Measurements from ENCODE around the gene TLR8.
A peak's percentile ranks its signal among the peaks of the same experiment; 100 is the strongest.
"Not testable (repeated sequence)": the region's sequence is repeated elsewhere in the genome, so short reads cannot be mapped to it uniquely, and the experiment has no call there.

TLR8 gene

GRCh38 chrX:12899506-12899905 lies 6.9 kb upstream of the TLR8 start:
- DNase-seq = no peak

- no peak for DNase-seq
Observed at GRCh38 chrX:12901486-12901885, 4.9 kb upstream of the TLR8 start.

GRCh38 chrX:12903646-12904045 lies 2.8 kb upstream of the TLR8 start:
- DNase-seq = no peak

- DNase-seq = no peak
Observed at GRCh38 chrX:12910423-12911121, 4.2 kb downstream of the TLR8 start.

GRCh38 chrX:12911122-12911470 lies 4.7 kb downstream of the TLR8 start:
- no peak for DNase-seq

GRCh38 chrX:12912791-12913482 lies 6.5 kb downstream of the TLR8 start:
- DNase-seq = no peak

GRCh38 chrX:12917753-12918152 lies 11.3 kb downstream of the TLR8 start:
- no peak for DNase-seq

GRCh38 chrX:12919051-12919450 lies 12.6 kb downstream of the TLR8 start:
- no peak for DNase-seq

- DNase-seq = no peak
Observed at GRCh38 chrX:12919620-12920019, 13.2 kb downstream of the TLR8 start.

- DNase-seq = no peak
Observed at GRCh38 chrX:12920990-12921389, 14.6 kb downstream of the TLR8 start.

- no peak for DNase-seq
Observed at GRCh38 chrX:12921886-12922598, 15.6 kb downstream of the TLR8 start.

- DNase-seq = no peak
Observed at GRCh38 chrX:12922599-12922919, 16.1 kb downstream of the TLR8 start.

- DNase-seq = no peak
Observed at GRCh38 chrX:12929701-12930100, 23.3 kb downstream of the TLR8 start.

- DNase-seq = no peak
Observed at GRCh38 chrX:12930150-12930549, 23.7 kb downstream of the TLR8 start.

- DNase-seq = no peak
Observed at GRCh38 chrX:12932244-12932643, 25.8 kb downstream of the TLR8 start.

- DNase-seq = no peak
Observed at GRCh38 chrX:12934850-12935249, 28.4 kb downstream of the TLR8 start.

GRCh38 chrX:12936947-12937346 lies 30.5 kb downstream of the TLR8 start:
- no peak for DNase-seq

- not testable (repeated sequence) for DNase-seq
Observed at GRCh38 chrX:12940471-12940870, 34.1 kb downstream of the TLR8 start.

- not testable (repeated sequence) for DNase-seq
Observed at GRCh38 chrX:12943592-12943991, 37.2 kb downstream of the TLR8 start.

- DNase-seq = not testable (repeated sequence)
Observed at GRCh38 chrX:12944452-12944851, 38.0 kb downstream of the TLR8 start.

GRCh38 chrX:12945494-12945893 lies 39.1 kb downstream of the TLR8 start:
- DNase-seq = no peak

- no peak for DNase-seq
Observed at GRCh38 chrX:12946406-12946805, 40.0 kb downstream of the TLR8 start.

- DNase-seq = peak; percentile 48
Observed at GRCh38 chrX:12946838-12947544, 40.6 kb downstream of the TLR8 start.

All from NCI-H510A (cell line).